ENCODE results near the gene TSPYL4. TPM values are rescaled to one million over a fixed set of nuclear protein-coding genes. Genes with fewer than 3 reads are reported as not detected.

The TSPYL4 gene
- total RNA-seq: 1 to 10 TPM; 5.8 to 9.1 (median 7.2) TPM

DNA sequence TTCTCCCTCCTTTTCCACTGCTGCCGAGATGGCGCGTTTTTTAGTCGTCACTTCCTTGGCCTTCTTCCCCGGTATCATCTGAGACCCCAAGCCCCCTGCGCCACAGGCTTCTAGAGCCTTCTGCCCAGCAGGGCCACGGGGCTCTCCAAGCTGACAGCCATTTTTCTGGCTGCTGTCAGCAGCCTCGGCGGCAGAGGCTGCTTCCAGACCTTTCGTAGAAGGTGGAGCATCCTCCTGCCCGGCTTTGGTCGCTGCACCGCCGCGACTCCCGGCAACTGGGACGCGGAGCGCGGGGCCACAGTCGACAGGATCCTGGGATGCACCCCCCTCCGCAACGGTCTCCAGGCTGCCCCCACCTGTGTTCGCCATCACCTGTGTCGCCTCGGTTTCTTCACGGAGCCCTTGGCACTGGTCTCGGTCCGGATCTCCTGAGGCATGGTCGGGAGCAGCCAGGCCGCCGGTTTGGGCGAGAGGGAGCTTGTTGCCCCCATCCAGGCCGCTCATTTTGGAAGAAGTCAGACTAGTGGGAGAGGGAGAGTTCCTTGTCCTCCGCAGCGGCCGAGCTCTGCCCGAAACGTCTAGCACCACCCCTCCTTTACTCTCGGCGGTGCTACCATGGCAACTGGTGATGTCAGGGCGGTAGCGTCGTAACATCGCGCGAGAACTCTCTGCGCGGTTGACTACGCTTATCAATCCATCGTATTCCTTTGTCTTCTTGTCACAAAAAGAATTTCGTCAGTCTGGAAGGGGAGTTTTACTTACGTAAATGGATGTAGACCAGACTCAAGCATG is at the start of gene TSPYL4:
TSPYL4 (minus strand) TSS at position 571 of the 792 bp plus-strand sequence; CDS start at position 504, 67 bp downstream.
- peak within 1 kb of the TSS; percentile 76 to 92 (median 84) for H3K27ac ChIP-seq
- TF ChIP-seq POLR2A (IDR thresholded peaks at IDR 0.05) (peak; percentile 38 to 56), CTCF (IDR thresholded peaks at IDR 0.05) (no peak)
- H3K4me3 ChIP-seq: peak within 1 kb of the TSS; percentile 72 to 100 (median 81)
- no peaks in the 10 kb centered on the region for H3K36me3 ChIP-seq
- no peaks in the 10 kb centered on the region for H3K27me3 ChIP-seq
- peaks cover 3 to 45% (median 7%) of the 10 kb centered on the region in 4 donors for H3K4me1 ChIP-seq
- H3K9me3 ChIP-seq: no peaks in the 10 kb centered on the region
- DNase-seq: peak; percentile 90 to 97 (median 94)

GRCh38 chr6:116301104-116301503 is 47.2 kb upstream of the TSPYL4 start:
- Histone ChIP-seq H3K27ac (no peak overlapping the region), H3K36me3 (no peaks in the 10 kb centered on the region), H3K4me1 (no peaks in the 10 kb centered on the region), H3K27me3 (no peaks in the 10 kb centered on the region), H3K9me3 (no peaks in the 10 kb centered on the region), H3K4me3 (no peak overlapping the region)
- DNase-seq: no peak
- no peak for TF ChIP-seq CTCF (IDR thresholded peaks at IDR 0.05)

GRCh38 chr6:116300566-116300965 is 46.7 kb upstream of the TSPYL4 start:
- Histone ChIP-seq H3K27ac (no peak overlapping the region), H3K4me1 (no peaks in the 10 kb centered on the region), H3K9me3 (no peaks in the 10 kb centered on the region)

GRCh38 chr6:116298973-116299372 is 45.1 kb upstream of the TSPYL4 start:
- TF ChIP-seq POLR2A (IDR thresholded peaks at IDR 0.05) (no peak), CTCF (IDR thresholded peaks at IDR 0.05) (no peak)
- H3K4me3 ChIP-seq: no peak overlapping the region

More at GRCh38 chr6:116300566-116300965, 46.7 kb upstream of the TSPYL4 start:
- no peaks in the 10 kb centered on the region for H3K27me3 ChIP-seq
- TF ChIP-seq CTCF (IDR thresholded peaks at IDR 0.05): no peak
- no peak for TF ChIP-seq POLR2A (IDR thresholded peaks at IDR 0.05)
- H3K4me3 ChIP-seq: no peak overlapping the region
- no peaks in the 10 kb centered on the region for H3K36me3 ChIP-seq
- DNase-seq: no peak

DNA sequence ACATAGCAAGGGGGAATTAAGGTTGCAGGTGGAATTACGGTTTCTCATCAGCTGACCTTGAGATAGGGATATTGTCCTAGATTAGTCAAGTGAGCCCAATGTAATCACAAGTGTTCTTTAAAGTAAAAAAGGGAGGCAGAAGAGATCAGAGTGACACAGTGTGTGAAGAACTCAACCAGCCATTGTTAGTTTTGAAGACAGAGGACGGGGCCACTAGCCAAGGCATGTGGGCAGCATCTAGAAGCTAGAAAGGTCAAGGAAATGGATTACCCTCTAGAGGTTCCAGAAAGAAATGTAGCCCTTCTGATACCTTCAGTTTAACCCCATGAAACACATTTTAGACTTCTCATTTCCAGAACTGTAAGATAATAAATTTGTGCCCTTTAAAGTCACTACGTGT is 44.4 kb upstream of the TSPYL4 start:
- TF ChIP-seq CTCF (IDR thresholded peaks at IDR 0.05): no peak
- no peak for TF ChIP-seq POLR2A (IDR thresholded peaks at IDR 0.05)
- Histone ChIP-seq H3K27me3 (no peaks in the 10 kb centered on the region), H3K4me1 (no peaks in the 10 kb centered on the region), H3K9me3 (no peaks in the 10 kb centered on the region), H3K36me3 (no peaks in the 10 kb centered on the region), H3K27ac (no peak overlapping the region), H3K4me3 (no peak overlapping the region)
- DNase-seq: no peak

More at GRCh38 chr6:116298973-116299372, 45.1 kb upstream of the TSPYL4 start:
- Histone ChIP-seq H3K36me3 (no peaks in the 10 kb centered on the region), H3K9me3 (no peaks in the 10 kb centered on the region), H3K4me1 (no peaks in the 10 kb centered on the region), H3K27ac (no peak overlapping the region), H3K27me3 (no peaks in the 10 kb centered on the region)
- no peak for DNase-seq

Measured in Peyer's patch (tissue), 4 donors.